HG02623 (cell line): ENCODE results near the gene CLOCK.

Source experiments
- ATAC-seq: cut with Tn5 transposase; IDR thresholded peaks from one replicate; pipeline ENCODE4 v1.9.1; 2021; ENCODE audit warnings: moderate library complexity; ENCODE audit not compliant: unreplicated experiment

Gene CLOCK

DNA sequence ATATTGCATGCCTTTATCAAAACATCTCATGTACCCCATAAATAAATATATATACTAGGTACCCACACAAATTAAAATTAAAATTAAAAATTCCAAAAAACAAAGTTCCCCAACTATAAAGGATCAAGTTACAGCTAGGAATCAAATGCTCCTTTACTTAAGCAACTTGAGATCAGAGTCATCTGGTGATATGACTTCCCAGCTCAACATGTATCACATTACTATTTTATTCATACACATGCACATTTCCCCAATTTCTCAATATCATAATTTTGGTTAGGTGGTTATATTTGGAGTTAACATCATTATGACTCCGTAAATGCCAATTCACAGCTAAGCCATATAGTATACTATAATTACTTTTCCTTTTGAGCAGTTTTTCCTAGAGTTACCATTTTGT is 60.9 kb downstream of the CLOCK start:
- ATAC-seq = no peak

- ATAC-seq = no peak
Measured at GRCh38 chr4:55483315-55483714, 63.4 kb downstream of the CLOCK start.

DNA sequence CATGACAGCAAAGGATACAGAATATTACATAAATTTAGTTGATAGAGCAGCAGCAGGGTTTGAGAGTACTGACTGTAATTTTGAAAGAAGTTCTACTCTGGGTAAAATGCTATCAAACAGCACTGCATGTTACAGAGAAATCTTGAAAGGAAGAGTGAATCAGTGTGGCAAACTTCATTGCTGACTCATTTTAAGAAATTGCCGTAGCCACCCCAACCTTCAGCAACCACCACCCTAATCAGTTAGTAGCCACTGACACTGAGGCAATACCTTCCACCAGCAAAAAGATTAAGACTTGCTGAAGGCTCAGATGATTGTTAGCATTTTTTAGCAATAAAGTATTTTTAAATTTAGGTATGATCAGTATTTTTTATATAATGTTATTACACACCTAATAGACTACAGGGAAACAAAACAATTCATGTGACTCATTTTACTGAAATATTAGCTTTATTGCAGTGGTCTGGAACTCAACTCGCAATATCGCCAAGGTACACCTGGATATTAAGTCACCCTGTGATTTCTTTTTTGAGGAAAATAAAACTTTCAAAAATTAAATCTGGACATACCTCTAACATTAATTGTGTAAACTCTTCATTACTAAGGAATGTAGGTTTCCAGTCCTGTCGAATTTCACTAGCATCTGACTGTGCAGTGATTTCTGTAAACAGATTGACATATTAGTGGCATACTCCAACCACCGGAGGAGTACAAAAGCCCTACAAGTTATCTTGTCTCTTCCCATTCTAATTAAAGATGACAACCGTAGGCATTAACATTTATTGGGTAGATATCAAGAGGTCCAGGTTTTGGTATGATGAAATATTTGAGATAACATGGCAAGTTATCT is 71.1 kb downstream of the CLOCK start:
- no peak for ATAC-seq

DNA sequence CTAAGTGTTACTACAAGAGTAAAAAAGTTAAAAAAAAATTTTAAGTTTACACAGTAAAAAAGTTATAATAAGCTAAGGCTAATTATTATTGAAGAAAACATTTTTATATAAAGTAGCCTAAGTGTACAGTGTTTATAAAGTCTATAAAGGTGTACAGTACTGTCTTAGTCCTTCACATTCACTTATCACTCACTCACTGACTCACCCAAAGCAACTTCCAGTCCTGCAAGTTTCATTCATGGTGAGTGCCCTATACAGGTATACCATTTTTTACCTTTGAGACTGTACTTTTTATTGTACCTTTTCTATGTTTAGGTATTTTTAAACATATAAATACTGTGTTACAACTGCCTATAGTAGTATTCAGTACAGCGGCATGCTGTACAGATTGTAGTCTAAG is 76.7 kb downstream of the CLOCK start:
- ATAC-seq = no peak

DNA sequence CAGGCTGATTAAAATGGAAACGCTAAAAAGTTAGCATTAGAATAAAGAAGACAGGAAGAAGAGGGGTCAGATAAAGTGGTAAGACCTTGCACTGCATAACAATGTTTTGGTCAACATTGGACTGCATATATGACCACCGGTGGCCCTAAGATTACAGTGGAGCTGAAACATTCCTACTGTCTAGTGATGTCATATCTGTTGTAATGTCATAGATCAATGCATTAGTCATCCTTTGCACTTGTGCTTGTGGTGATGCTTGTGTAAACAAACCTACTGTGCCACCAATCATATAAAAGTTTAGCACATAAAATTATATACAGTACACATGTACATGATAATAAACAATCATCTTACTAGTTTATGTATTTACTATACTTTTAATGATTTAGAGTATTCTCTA is 78.0 kb downstream of the CLOCK start:
- no peak for ATAC-seq

- ATAC-seq = no peak
Measured at GRCh38 chr4:55466001-55466400, 80.7 kb downstream of the CLOCK start.

- no peak for ATAC-seq
Measured at GRCh38 chr4:55458611-55459010, 88.1 kb downstream of the CLOCK start.

- no peak for ATAC-seq
Measured at GRCh38 chr4:55458164-55458563, 88.5 kb downstream of the CLOCK start.

DNA sequence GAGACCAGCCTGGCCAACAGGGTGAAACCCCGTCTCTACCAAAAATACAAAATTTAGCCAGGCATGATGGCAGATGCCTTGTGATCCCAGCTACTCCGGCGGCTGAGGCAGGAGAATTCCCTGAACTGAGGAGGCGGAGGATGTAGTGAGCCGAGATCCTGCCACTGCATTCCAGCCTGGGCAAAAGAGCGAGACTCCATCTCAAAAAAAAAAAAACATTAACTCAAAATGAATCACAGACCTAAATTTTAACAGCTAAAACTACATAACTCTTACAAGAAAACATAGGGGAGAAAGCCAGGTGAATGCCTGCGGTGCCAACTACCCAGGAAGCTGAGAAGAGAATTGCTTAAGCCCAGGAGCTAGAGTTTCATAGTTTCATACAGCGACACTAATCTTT is 96.1 kb downstream of the CLOCK start:
- ATAC-seq = no peak

DNA sequence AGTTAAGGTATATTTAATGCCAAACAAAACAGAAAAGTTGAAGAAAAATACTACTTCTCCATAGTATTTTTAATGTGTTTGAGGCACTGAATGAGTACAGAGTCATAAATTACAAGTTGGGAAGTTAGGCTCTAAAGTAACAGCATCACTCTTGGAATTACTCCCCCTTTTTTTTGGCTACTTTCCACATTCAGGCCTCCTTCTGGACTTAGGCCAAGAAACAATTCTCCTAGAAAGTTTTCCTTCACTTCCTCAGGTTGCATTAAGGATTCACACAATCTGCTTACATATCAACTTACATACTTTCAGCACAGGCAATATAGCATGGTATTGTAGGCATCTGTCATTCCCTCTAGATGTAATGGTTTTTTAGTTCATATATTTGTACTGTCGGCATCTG is 98.9 kb downstream of the CLOCK start:
- no peak for ATAC-seq

DNA sequence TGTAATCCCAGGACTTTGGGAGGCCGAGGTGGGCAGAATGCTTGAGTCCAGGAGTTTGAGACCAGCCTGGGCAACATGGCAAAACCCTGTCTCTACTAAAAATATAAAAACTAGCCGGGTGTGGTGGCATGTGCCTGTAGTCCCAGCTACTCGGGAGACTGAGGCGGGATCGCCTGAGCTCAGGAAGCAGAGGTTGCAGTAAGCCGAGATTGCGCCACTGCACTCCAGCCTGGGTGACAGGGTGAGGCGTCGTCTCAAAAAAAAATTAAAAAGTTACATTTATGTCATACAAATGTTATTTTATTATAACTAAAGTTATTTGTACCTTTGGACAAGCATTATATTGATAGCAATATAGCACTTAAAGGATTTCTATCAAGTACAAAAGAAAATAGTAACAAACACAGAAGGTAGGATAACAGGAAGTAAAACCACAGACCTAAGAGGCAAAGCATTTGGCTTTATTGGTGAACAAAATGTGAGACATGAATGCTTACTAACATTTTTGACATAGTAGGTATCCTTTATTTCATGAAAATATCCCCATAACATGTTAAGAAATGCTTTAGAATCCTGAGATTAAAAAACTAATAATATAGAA is 99.5 kb downstream of the CLOCK start:
- ATAC-seq = no peak

GRCh38 chr4:55446578-55446922 is 100.2 kb downstream of the CLOCK start:
- no peak for ATAC-seq

DNA sequence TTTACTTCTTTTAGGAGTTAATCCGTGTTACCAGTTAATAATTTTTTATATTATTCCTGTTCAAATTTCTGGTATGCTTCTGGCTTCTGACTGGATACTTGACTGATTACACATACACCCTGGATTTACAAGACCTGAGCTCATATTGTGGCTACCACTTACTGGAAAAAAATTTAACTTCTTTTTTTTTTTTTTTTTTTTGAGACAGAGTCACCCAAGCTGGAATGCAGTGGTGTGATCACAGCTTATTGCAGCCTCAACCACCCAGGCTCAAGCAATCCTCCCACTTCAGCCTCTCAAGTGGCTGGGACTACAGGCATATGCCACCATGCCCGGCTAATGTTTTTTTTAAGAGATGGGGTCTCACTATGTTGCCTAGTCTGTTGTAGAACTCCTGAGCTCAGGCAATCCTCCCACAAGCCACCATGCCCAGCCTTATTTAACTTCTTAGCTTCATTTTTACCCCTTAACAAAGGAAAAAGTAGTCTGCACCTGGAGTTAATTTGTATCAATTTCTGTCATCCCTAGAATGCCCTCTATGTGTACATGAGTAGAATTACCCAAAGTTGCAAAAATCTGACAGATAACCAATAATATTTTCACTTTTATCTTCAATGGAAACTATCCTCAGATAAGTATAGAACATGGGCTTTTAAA is 100.7 kb downstream of the CLOCK start:
- no peak for ATAC-seq

DNA sequence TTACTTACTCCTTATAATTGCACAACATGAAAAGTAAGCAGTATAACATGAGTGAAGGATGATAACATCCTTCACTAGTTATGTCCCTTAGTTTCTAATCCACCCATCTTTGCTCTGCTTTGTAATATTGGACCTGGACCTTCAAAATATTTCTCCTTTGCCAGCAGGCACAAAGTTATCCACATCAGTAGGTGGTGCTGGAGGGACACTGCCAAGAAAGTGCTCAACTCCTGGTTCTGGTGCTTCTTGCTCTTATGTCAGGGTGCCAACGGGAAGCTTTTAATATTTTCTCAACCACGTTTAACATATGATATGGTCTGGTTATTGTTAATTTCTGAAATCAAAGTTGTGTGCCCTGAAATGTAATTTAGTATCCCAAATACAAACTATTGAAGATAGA is 101.9 kb downstream of the CLOCK start:
- ATAC-seq = no peak

DNA sequence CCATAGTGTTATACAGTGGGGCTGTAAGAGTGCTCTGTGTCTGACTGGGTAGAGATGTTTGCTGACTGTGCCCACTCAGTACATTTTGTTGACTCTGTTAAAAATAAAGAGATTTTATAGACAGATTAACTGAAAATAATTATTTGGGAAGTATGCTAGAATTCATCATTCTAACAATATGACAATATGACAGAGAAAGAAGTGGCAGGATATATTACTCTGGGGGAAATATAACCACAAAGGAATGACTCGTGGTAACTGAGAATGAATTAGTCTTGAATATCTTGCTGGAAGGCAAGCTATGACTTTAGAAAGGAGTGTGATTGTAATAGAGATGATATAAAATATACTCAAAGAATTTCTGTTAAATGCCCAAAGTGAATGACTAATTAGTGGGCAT is 104.2 kb downstream of the CLOCK start:
- ATAC-seq = no peak

DNA sequence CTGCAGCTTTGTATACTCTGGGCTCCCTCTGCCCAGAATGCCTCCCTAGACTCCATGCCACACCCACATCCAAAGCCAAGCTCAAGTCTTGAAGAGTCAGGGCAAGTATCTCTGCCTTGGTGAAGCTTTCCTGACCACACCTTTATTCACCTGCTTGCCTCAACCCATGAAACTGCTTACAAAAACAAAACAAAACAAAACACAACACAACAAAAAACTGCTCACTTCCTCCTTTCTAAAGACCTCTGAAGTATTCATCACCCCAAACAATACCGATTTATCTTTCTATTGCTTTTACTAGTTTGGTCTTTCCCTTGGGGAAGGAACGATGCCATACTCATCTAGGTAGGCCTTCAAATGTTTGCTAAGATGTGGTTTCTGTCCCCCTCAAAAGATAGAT is 105.9 kb downstream of the CLOCK start:
- no peak for ATAC-seq

DNA sequence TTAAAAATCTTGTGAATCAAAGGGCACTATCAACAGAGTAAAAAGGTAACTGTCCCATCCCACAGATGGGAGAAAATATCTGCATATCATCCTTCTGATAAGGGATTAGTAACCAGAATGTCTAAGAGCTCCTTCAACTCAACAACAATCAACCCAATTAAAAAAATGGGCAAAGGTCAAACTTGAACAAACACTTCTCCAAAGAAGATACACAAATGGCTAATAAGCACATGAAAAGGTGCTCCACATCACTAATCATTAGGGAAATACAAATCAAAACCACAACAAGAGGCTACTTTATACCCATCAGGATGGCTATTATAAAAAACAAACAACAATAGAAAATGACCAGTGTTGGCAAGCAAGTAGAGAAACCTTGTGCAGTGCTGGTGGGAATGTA is 107.7 kb downstream of the CLOCK start:
- ATAC-seq = no peak

DNA sequence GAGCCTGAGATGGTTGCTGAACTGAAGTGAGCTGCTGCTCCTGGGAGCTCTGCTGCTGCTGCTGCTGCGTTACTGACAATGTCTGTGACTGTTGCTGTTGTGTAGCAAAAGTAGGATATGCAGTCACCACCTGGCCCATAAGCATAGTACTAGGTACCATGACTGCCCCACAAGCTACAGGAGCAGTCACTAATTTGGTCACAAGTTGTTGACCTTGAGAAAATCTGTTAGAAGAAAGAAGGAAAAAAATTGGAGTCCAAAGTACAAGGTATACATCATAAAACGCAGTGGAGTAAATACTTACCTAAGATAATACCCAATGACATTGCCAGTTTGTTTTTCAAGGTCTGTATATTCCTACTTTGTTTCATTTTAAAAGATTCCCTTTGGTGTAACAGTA is 108.4 kb downstream of the CLOCK start:
- ATAC-seq = no peak

- ATAC-seq = no peak
Measured at GRCh38 chr4:55437823-55438222, 108.9 kb downstream of the CLOCK start.

GRCh38 chr4:55437356-55437796 is 109.3 kb downstream of the CLOCK start:
- no peak for ATAC-seq

DNA sequence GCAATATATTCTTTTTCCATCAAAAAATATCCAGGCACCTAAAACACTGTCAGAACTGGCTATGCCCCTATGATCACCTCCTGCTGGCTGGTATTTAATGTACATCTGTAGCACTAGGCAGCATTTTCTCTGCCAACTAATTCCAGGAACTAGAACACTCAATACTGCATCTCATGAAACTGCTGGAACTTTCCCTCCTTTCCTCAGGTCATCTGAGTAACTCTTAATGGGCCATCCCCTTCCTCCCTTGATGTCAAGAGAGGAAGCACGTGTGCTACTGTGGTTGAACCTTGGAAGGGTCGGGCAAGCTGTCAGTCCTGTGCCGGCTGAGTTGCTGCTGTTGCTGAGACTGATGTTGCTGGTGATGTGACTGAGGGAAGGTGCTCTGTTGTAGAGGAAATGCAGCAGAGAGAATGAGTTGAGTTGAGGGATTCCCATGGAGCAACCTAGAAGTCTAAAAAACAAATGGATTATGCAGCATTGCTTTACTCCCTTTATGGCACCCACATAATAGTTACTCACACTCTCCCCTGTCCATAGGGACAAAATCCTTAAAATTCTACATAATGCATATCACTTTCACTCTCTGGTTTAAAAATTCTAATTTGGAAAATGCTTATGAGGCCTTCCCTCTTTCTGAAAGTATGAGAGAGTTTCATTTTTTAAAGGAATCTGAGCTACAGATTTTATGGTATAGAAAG is 111.4 kb downstream of the CLOCK start:
- ATAC-seq = peak; percentile 67
